D341Med (cell line): ENCODE data around the gene LYPD6B.

Experiments
- DNase-seq: peaks from one replicate; pipeline ENCODE4 v3.0.0; 2012; ENCODE audit warnings: low spot score

LYPD6B gene

DNA sequence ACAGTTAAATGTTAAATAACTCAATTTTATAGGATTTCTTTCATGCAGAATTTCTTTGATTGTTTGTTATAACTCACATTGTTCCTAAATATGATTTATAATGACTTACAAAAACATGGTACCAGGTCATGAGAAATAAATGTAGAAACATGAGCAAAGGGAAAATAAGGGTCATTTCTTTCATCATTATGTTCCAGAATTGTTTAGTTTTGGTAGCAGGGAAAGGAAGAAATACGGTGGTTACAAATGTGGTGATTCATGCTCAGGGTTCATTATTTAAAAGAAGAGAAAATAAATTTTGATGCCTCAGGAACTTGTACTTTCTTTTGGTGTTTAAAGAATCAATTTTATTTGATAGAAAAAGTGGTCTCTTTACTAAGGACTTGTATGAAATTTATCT is 4.4 kb downstream of the LYPD6B start:
- no peak for DNase-seq

DNA sequence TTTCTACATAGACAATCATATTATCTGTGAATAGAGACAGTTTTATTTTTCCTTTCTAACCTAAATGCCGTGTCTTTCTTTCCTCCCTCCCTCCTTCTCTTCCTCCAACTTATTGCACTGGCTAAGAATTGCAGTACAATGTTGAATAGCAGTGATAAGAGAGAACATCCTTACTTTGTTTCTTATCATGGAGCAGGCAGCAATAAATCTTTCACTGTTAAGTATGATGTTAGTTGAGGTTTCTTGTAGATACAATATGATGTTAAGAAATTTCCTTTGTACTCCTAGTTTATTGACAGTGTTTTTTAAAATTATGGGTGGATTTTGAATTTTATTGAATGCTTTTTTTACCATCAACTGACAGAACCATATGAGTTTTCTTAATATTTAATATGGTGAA is 6.0 kb downstream of the LYPD6B start:
- no peak for DNase-seq

DNA sequence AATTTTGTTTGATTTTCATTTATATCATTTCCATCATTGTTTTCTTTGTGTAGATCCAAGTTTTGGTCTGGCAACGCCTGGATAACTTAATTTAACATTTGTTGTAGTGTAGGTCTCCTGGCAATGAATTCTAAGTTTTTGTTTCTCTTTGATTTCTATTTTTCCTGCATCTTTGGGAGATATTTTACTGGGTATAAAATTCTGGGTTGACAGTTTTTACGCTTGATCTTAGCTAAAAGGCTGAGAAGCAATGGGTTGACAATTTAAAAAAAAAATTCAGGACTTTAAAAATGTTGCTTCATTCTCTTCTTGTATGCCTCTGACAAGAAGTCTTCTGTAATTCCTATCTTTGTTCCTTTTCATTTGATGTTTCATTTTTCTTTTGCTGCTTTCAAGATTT is 8.6 kb downstream of the LYPD6B start:
- DNase-seq: no peak

DNA sequence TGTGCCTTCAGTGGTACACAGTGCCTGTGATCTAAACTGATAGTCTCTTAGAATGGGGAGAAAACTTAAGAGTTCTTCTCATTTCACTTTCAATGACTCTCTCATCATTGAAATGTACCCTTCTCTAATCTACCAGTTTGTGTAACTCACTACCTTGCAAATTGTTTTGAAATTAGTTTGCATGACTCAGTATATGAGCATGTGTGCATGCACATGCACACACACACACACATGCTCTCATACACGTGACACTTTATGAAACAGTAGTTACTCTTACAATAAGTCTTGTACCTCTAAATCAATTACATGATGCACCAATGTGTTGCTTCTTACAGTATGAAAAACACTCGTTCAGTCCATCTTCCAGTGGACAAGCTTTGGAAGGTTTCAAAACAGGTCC is 10.6 kb downstream of the LYPD6B start:
- no peak for DNase-seq

DNA sequence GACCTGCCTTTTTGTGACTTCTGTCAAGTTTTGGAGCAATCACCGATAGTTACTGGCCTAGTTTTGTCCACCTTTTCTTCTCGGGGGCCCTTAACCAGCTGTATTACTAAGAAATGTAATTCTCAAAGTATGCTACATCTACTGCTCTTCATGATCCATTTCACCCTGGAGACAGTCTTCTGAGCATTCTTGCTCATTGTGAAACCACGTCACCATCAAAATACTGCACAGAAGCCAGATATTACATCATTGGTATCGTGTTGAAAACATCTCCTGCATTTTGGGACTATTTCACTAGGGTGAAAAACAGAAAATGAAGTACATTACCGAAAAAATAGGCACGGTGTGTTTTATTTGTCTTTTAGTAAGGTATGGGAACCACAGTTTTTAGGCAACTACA is 11.7 kb downstream of the LYPD6B start:
- no peak for DNase-seq

DNA sequence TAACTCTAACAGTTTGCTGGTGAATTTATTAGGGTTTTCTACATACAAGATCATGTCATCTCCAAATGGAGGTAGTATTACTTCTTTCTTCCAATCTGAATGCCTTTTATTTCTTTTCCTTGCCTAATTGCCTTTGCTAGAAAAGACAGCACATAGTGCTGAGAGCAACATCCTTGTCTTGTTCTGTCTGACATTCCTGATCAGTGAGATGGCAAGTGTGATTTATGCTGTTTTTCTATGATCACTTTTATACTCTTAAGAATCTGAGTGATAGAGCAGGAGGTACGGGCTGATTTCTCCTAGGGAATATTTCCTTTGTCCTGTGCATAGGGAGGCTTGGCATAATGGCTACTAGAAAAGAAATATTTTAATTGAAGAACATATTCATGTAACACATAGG is 17.3 kb downstream of the LYPD6B start:
- no peak for DNase-seq

DNA sequence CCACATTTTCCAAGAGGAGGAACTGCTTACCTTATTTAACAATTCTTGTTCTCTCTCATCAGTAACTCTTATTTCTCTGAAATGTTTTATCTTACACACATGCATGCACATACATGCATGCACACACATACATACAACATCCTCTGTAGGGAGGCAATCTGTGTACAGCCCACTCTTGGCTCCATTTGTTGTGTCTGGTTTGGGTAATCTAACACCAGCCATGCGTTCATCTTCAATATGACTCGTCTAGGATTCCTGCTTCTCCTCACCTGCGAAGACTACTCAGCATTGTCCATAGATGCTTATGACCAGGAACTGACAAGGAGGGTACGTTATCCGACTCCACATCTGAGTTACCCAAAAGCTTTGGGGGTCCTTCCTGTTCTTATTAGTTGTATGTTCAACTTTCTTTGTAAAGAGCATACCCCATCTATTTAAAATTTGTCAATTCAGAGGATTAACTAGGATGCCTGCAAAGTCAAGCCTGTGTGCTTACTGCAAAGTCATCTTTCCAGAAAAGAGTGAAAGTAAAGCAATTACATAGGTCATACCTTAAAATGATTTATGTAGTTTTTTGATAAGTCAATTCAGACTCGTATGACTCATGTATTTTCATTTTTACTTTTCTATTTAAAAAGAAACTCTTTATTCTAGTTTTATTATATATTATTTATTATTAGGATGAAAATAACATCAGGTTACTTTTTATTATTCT is 18.2 kb downstream of the LYPD6B start:
- no peak for DNase-seq

DNA sequence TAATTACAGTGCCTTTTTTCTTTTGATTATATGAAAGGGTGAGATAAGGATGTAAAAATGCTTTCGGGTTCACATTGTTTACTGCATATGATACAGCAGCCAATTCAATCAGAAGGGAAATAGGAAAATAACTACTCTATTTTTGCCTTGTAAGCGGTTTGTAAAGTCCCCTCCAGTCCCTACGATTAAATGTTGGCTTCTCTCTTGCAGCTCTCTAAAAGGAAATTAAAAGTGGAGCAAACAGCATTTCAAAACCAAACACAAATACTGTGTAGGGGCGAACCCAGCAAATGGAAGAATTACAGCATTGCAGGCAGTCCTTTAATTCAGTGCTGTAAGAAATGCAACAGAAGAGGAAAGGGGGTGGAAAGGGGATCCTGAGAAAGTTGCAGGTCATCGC is 18.9 kb downstream of the LYPD6B start:
- no peak for DNase-seq

DNA sequence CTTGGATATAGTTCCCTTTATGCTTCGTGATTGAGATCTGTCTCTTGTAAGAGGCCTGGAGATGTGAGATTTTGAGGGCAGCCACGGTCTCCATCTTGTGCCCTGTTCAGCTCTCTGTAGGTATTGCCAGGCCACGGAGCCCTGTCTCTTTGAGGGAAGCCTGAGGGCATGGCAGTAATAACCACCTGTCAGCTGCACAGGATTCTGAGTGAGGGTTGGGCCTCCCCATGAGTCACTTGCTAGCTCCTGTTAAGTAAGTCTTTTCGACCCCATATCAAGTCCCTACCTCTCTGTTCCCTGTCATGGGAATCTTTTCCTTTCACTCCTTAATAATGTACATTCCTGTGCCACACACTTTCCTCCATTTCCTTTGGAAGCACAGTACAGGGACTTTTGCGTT is 20.4 kb downstream of the LYPD6B start:
- DNase-seq: no peak

DNA sequence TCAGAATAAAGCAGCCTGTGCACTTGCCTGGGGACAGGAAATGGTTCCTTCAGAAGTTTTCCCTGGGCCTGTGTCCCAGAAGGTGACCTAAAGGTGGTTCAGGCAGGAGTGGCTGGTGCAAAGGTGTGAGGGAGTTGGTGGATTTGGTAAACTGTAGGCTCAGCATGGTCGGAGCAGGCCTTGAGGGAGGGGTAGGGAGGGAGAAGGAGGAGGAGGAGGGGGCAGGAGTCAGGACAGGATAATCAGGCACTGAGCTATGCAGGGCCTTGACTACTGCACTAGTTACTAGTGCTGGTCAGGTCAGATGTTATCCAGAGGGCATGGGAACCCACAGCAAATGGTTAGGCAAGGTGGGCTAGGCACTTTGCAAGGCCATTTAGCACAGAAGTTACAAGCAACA is 21.3 kb downstream of the LYPD6B start:
- DNase-seq: no peak

DNA sequence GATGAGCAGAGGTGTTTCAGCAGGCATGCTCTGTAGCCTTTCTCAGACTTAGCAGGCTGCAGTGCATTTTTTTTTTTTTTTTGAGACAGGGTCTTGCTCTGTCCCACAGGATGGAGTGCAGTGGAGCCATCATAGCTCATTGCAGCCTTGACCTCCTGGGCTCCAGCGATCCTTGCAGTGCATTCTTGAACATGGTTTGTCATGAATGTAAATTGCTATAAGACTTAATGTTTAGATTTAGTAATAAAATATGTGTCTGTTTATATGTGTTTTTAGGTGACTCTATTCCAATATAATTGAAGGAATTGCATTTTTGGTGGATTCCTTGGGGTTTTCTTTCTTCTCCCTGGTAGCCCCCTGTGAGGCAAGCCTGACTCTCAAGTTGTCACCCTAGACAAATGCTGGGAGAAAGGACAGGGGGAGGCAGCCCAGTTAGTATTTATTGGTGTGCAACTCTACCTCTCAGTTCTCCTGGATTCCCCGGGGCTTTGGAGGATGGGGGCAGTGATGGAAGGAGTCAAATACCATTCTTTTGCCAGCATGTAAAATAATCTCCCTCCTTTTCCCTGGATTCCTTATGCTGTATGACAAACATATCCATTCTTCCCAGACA is 22.7 kb downstream of the LYPD6B start:
- no peak for DNase-seq

DNA sequence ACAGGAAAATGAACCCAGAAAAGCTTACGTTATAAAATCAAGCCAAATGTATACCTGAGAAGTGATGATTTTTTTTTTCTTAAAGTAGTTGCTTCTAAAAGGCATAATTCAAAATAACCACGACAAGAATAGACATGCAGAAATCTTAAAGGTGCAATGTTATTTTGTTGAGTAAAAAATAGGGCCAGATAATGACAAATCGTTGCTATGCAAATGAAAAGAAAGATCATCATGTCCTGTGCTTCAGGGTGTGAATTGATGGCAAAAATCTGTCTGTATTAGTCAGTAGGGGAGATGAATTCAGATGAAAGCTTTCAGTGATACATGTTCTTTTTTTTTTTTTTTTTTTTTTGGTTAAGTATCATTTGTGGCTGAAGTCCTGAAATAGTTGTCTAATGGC is 24.0 kb downstream of the LYPD6B start:
- DNase-seq: no peak

DNA sequence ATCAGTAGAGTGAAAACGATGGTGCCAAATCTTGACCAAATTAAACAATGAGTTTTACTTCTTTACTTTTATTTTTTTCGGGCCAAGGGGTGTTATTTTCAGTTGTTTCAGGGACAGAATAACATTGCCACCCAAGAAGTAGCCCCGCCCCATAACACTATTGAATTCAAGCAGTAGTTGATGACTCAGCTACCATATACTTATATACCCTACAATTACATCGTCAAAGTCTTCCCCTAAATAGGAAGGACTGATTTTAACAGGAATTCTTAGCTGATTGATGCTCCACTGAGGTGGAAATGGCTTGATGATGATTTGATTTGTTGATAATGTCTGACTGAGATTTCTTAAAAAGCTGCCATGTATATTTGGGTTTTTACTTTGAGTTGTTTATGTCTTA is 24.7 kb downstream of the LYPD6B start:
- DNase-seq: no peak

DNA sequence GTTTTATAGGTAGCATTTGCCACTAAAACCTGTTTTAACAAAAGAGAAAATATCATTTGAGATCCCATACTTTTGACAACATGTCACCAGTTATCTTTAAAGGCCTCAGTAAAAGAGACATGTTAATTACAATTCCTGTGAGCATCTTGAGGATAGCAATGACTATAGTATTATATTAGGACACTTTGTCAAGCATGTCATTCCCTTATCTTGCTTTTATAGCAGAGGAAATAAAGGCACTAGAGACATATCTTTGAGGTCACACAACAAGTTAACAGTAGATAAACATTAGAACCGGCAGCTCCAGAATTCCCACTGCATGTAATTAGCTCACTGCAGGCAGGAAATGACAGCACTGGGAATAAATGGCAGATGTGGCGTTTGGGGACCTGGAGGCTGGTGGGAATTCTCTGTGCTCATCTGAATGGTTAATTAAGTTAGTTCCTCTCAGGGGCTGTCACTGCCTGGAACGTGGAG is 25.9 kb downstream of the LYPD6B start:
- DNase-seq: no peak

DNA sequence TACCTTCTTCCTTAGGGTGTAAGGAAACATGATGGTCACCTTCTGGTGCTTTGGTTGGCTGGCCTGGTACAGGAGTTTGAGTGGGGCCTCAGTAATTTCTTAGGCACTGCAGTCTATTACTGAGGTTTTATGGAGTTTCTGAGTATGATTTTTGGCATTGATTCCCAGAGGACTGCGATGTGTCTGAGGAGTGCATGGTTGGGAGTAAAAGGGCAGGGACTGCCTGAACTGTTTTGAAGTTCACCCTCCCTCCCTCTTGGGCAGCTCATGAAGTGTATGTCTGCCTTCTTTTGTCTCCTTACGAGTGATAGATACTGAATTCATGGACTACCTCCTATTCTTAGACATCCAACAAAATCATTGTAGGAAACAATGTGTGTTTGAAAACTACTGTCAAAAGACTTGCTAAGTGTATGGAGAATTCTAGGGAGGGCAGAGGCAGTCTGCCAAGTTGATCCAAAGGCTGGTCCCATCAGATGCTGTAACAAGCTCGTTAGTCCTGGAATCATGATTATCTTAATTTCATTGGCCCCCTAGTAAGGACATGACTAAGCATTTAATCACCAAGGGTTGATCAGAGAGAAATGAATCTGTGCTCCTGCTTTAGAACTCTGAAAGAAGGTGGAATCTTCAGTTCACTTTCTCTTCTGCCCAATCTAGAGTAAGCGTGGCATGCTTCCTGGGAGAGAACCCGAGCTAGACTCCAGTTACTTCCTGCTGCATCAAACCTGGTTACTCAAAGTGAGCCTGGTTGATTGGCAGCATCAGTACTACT is 26.5 kb downstream of the LYPD6B start:
- DNase-seq: no peak

DNA sequence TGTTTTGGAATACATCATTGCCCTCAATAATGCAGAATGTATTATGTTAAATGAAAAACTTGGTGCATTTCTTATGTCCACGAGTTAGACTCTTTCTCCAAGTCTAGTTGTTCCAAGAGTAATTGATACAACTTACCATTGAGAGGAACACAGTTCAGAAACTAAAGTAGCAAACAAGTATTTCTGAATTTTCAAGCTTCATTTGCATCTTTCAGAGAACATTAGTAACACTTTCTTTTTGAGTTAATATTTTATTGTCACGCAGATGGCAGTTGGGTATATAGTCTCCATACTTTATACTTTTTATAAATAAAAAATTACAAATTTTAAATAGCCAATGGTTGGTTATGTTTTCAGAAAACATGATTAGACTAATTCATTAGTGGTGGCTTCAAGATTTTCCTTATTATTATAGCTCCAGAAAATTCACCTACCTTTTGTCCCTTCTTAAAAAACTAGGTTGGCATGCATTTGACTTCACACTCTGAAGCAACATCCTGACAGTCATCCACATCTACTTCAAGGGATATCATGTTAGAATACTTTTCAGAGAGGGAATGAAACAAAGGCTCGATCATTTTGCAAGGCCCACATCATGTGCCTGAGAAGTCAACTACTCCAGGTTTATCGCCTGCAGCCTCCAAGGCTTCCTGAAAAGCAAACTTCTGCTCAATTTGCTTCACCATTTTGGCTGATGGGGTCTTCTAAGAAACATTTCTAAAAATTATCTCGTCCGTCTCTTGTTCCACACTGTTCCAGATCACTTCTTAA is 29.9 kb downstream of the LYPD6B start:
- DNase-seq: no peak

DNA sequence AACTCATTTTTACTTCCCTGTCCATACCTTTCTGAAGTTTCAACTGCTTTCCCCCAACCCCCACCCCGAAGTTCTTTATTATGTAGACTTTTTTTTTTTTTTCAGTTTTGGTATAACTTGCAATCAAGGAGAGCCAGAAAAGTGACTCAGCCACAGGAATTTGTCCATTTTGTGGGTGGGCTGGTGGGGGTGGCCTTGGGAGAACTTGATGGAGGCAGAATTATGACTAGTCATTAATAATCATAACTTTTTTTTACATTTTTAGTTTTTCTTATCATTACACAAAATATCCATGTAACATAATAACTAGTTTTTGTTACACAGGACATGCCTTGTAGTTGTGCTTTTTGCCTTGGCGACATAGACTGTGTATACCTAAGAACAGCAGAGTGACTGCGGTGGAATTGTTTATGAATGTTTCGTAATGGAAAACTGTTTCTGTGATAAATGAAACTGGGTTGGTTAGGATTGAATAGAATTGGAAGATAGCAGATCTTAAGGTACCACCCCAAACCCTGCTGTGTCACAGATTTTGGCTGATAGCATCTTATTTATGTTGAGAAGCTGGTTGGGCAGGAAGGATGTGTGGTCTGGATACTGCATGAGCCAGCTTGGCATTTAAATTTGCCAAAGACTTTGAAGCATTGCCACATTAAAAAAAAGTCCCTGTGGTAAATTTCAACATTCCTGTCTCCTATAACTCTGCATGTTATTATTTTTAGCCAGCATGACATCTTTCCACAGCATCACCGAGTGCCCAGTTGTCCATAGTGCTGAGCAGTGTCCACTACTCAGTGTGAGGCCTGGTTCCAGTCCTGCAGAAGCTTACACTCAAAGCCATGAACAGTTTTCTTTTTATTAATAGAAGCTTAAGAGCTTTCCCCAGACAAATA is 30.7 kb downstream of the LYPD6B start:
- DNase-seq: no peak

DNA sequence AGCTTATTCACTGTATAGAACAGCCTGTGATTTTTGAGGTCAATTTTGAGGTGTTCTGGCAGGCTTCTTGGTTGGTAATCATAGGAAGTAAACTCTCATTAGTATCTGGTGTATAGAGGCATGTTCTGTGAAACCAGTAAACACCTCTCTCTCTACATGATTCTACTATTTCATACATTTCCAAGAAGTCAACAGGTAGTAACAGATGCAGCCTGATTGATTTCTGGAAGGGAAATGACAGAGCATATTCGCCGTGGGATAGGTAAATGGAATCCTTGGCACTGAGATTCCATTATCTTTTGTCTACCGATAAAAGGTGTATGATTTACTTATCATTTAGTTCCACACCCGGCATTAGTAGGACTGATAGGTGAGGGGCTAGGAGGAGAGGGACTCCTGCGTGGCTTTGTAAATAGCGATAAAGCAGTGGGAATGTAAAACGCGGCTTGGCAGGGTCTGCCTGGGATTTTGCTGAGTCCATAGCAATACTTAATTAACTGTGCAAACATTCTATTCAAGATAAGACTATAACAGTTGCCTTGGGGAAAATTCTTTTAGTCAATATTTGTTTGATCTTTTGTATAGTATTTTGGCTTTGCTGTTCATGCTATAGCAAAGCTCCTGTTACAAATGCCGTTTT is 32.3 kb downstream of the LYPD6B start:
- no peak for DNase-seq

DNA sequence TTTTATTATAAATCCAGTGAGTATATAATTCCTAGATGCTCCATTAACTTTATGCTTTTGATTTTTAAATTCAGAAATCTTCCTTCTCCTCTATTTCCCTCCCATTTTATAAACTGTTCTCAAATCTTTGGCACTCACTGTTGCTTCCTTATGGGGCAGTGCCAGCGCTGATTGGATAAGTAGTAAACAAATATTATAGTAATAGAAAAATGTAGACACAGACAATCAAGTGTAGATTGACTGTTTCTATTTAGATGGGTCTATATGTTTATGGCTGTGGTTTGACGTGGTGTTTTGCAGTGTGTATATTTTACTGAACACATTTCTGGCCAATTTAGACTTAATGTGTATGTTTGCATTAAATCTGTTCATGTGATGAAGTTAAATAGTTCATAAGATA is 36.6 kb downstream of the LYPD6B start:
- DNase-seq: no peak

DNA sequence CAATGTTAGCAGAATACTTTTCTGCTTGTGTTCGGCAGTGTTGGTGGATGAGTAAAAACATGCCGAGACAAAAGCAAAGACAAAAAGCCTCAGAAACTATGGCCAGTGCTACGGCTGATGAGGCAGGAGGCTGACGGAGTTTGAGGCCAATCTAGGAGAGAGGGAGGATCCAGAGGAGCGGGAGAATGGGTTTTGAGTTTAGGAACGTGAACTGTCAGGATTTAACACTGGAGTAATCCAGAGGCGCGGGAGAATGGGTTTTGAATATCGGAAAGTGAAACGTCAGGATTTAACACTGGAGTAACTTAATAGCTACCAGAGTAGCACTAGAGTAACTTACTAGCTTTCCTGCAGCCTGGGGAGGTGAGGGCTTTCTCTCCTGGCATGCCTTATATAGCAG is 37.4 kb downstream of the LYPD6B start:
- no peak for DNase-seq

DNA sequence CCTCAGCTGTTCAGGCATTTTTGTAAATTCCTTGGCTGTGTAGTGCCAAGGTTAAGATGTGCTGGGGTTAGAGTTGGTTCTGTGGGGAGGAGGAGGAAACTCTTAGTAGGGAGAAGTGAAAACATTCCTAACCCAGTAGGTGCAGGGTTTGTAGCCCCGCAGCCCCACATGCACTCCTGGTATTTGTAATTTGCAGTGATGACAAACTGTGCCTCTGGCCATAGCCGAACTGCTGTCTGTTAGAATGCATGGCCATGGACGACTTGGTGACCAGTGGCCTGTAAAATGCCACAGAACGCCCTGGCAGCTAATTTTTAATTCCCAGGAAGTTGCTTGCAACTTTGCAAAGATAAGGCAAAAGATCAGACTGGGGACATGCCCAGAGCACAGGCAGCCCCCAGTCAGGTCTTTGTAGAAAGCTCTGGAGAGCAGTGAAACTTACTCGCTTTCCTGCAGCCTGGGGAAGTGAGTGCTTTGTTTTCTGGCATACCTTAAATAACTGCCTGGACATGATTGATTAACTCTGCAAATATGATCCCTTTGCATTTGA is 38.4 kb downstream of the LYPD6B start:
- no peak for DNase-seq
